NCI-H526 (cell line): ENCODE data around the gene UNCX.
"Not testable (repeated sequence)": the region's sequence is repeated elsewhere in the genome, so short reads cannot be mapped to it uniquely, and the experiment has no call there.

ENCODE experiments used
- DNase-seq, 2 experiments: peaks; one replicate each; lab custom pipeline; 2025; lab: John Stamatoyannopoulos, UW

Gene UNCX

DNA sequence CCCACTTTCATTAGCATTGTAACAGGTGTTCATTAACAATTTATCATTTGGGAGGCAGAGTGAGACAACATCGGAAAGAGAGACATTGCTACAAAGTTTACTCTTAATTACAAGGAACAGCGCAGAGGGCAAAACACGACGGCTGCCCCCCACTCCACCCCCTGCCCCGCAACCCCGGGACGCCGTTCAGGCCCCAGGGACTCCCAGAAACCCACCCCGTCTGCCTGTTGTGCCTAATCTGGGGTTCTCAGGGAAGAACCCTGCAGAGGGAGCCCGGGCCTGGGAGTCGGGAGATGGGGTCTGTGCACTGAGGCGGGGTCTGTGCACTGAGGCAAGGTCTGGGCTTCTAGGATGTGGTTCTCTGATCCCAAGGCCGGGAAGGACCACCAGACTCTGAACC, 25.2 kb downstream of the UNCX start:
- no peak for DNase-seq

- no peak for DNase-seq
Measured at GRCh38 chr7:1259621-1260243, 27.1 kb downstream of the UNCX start.

- no peak for DNase-seq
Measured at GRCh38 chr7:1260244-1260635, 27.6 kb downstream of the UNCX start.

DNA sequence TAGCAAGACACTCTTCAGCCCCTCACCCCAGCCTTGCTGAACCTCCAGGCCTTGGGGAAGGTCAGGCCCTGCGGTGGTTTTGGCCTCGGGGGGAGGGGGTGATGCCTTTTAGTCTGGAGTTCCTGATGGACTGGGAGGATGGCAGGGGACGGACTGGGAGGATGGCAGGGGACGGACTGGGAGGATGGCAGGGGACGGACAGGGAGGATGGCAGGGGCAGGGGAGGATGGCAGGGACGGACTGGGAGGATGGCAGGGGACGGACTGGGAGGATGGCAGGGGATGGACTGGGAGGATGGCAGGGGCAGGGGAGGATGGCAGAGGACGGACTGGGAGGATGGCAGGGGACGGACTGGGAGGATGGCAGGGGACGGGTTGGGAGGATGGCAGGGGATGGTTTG, 28.4 kb downstream of the UNCX start:
- DNase-seq = not testable (repeated sequence)

GRCh38 chr7:1262441-1262840, 29.8 kb downstream of the UNCX start:
- DNase-seq = no peak

DNA sequence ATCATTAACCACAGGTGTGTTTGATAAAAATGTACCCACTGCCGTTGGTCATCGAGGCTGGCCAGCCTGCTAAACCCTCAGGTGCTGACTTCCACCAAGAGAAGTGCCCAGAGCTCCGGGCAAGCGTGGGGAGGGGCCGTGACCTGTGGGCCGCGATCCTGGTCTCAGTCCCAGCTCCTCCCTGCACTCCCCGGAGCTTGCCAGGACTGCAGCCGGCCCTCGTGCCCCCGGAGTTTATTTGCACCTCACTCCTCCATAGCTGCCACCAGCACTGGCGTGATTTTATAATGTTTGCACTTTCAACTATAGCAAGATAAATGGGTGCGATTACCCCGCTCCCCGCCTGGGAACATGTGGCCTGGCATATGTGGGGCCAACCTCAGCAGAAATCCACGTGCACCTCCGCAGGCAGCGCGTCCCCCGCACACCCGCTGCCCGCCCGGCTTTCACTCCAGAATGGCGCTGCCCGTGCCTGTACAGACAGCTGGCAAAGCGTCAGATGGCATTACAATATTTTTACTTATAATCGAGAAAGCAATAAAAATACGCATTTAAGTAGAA, 30.8 kb downstream of the UNCX start:
- no peak for DNase-seq

- no peak for DNase-seq
Measured at GRCh38 chr7:1264345-1265280, 31.9 kb downstream of the UNCX start.

GRCh38 chr7:1267016-1267900, 34.6 kb downstream of the UNCX start:
- DNase-seq = no peak

DNA sequence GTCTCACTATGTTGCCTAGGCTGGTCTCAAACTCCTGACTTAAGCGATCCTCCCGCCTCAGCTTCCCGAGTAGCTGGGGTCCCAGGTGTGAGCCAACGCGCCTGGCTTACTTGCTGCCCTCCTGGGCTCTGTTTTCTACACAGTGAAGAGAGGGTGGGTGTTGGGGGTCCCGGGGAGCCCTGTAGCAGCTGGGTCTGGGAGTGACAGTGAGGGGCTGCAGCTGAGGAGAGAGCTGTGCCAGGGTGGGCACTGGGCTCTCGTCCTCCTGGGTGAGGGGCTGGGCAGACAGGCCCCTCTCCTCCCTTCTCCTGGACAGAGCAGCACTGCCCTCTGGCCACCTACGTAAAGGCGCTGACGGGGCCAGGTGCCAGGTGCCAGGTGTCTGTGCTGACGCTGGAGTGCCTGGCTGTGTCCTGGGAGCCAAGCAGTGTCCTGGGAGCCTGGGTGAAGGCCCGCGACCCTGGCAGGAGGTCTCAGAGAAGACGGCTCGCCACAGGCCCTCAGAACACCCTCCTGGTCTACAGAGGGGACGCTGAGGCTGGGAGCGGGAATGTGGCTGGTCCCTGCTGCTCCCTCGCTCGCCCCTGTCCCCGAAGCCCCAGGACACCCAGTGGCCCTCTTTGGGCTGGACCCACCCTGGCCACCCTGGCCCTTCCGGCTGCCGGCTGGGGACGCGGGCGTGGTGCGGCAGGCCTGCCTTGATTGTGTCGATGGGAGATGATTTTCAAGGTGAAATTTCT, 35.6 kb downstream of the UNCX start:
- DNase-seq = no peak

DNA sequence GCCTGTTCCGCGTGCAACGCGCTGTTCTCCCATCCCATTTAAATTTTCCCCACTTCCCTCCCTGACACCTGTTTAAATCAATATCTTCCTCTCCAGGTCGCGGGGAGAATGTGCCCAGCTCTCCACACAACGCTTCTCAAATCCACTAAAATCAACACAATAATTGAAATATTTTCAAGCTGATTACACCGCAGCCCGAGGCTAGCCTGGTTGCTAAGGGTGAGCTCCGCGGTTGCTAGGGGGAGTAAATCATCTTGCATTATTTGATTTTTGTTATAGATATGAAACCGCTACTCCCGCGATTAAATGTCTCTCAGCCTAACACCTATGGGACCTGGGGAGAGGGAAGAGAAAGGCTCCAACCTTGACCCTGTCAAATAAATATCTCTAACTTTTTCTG, 36.2 kb downstream of the UNCX start:
- no peak for DNase-seq

- no peak for DNase-seq
Measured at GRCh38 chr7:1269336-1269890, 36.7 kb downstream of the UNCX start.

- DNase-seq = no peak
Measured at GRCh38 chr7:1270181-1270580, 37.5 kb downstream of the UNCX start.

GRCh38 chr7:1271046-1271445, 38.4 kb downstream of the UNCX start:
- DNase-seq = no peak

- DNase-seq = no peak
Measured at GRCh38 chr7:1271656-1272055, 39.0 kb downstream of the UNCX start.

- DNase-seq = not testable (repeated sequence)
Measured at GRCh38 chr7:1272136-1272535, 39.5 kb downstream of the UNCX start.

DNA sequence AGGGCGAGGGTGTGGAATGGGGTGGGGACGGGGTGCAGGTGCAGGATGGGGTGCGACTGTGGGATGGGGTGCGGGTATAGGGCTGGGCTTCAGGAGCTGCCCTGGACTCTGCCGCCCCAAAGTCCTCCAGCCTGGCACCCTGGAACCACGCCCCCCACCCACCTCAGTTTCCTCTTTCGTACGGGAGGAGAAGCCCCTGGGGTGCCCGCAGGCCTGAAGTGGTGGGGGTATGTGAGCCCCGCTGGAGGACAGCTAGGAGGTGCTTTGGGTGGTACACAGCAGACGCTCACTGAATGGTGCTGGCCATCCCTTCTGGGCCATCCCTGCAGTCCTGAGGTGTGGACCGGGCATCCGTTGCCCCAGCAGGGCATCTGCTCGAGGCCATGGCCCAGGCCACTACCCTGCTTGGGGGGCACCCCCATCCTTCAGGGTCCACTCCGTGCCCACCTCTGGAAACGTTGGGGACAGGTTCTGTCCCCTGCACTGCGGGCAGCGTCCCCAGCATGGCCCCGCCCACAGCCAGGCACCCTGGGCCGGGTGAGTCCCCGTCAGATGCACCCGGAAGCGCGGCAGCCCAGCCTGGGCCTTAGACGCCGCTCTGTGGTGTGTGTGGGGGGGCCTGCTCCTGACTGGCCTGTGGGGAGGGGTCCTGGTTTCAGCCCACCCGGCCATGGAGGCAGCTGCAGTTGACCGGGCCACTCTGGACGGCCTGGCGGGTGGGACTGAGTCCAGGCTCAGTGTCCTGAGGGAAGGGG, 41.6 kb downstream of the UNCX start:
- no peak for DNase-seq

- DNase-seq = no peak
Measured at GRCh38 chr7:1274876-1275375, 42.3 kb downstream of the UNCX start.

DNA sequence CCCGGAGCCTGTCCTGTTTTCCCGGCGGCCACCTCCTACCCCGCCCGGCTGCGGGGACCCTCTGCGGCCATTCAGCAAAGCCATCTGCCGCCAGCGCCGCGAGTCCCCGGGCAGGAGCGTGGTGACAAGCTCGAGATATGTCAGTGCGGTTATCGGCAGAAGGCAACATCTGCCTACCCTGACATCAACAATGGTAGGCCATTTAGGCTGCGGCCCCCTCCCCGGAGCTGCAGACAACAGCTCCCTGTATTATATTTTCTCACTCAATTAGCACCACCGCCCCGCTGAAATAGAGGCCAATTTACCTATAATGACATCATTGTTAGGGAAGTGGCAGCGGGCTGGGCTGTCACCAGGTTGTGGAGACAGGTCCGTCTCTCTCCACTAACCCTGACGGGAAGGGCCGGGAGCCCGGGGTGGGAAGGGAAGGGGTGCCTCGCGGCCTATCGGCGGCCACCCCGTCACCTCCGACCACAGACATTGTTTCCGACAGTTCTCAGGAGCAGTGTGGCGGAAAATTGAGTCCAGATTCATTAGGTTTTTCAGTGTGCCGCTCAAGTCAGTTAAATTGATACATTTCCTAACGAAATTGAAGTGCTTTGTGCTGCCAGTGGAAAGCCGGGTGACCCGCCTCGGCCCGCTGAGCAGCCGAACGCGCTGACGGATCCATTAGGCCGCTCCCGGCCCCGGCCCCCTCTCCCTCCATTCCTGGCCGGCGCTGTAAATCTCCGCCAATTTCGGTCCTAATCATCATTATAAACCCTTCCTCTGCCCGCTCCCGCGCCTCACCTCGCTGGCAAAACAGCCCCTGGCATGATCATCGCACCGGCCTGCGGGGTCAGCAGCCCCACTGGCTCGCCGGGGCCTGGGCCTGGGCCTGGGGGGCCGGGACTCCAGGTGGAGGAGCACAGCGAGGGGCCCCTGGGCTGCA, 43.0 kb downstream of the UNCX start:
- peak in 1 of 2 experiments; percentile 40 for DNase-seq

GRCh38 chr7:1276626-1277175, 44.0 kb downstream of the UNCX start:
- no peak for DNase-seq
